CD4-positive, alpha-beta T cell treated with Interleukin-17A for 1 hour (primary cell): ENCODE data around the gene ALDOB.

Source experiments
- DNase-seq: peaks from one replicate; pipeline ENCODE4 v3.0.0-alpha.2; 2020

ALDOB gene

DNA sequence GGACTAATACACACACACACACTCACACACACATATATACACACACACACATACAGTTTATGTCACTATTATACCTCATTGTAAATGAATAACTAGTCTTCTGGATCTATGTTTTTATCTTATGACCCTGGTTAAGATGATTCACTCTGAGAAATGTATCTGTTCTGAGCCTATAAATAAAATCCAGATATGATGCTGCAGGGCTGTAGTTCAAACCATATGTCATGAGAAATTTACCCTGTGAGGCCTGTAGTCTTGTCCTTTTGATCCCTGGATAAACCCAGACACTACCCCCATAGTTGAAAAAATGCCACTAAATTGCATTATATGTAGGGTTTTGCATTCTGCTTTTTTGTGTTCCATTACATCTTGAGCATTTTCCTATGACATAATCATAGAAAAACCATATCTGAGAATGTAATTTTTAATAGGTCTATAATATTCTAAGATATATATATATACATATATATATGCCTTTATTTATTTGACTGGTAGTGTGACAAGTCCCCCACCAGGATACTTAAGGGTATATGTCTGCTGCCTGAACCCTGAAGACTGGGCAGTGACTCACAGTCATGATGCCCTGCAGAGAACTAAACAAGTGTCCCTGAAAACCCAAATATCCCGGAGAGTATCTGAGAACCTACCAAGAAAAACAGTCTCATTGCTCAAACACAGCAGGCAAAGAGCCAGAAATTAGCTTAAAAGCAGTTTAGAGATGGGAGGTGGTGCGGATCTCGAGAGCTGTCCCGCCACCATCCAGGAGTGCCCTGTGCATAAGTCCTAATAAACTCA lies 18.4 kb upstream of the ALDOB start:
- no peak for DNase-seq

DNA sequence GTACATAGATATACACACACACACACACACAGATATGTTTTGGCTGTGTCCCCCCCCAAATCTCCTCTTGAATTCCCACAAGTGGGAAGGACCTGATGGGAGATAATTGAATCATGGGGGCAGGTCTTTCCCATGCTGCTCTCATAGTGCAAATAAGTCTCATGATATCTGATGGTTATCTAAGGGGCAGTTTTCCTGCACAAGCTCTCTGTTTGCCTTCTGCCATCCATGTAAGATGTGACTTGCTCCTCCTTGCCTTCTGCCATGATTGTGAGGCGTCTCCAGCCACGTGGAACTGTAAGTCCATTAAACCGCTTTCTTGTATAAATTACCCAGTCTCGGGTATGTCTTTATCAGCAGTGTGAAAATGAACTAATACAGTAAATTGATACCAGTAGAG lies 15.9 kb upstream of the ALDOB start:
- DNase-seq = no peak

DNA sequence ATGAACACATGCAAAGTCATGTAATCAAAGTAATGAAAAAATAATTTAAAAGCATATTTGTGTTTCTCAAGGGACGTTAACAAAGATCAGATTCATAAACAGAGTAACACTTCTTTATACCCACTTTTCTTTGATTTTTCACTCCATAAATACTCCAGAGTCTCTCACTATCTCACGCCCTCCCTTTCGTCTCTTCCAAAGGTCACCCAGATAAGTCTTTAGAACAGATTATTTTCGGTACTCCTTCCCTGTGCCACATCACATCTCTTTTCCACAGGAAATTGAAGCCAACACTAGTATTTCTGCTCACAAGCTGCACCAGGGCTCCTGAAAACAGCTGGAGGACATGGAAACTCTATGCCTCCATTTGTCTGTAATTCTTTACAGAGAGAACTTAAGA lies 15.4 kb upstream of the ALDOB start:
- no peak for DNase-seq

DNA sequence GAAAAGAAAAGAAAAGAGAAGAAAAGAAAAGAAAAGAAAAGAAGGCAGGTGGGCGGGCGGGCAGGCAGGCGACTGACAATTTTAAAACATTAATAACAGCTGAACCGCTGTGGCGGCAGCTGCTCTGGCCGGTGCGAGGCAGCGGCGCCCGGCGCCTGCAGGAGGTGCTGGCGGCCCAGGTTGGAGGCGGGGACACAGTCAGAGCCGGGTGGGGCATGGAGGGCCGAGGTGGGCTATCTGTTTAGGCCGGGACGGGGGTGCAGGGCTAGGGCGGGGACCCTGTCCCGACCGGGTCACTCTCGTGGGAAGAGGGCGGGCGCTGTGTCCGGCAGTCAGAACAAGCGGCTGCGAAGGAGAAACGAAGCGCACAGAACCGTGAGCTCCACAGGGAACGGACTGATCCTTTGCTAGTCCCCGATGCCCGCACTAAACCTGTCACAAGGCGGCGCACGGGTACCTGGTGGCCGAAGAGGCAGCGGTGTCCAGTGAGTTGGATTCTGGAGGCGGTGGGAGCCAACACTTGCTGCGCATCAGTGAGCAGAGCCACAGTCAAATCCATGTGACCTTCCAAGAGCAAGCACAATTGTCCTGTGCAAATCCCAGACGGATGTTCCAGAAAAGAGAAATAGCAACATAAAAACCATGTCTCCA lies 13.6 kb upstream of the ALDOB start:
- DNase-seq = peak; percentile 33

DNA sequence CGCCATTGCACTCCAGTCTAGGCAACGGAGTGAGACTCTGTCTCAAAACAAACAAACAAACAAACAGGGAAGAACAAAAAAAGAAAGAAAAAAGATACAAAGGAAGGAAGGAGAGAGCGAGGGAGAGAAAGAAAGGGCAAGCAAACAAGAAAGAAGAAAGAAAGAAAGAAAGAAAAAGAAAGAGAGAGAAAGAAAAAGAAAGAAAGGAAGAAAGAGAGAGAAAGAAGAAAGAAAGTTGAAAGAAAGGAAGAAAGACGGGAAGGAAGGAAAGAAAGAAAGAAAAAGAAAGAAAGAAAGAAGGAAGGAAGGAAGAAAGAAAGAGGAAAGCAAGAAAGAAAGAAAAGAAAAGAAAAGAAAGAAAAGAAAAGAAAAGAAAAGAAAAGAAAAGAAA lies 13.1 kb upstream of the ALDOB start:
- no peak for DNase-seq

DNA sequence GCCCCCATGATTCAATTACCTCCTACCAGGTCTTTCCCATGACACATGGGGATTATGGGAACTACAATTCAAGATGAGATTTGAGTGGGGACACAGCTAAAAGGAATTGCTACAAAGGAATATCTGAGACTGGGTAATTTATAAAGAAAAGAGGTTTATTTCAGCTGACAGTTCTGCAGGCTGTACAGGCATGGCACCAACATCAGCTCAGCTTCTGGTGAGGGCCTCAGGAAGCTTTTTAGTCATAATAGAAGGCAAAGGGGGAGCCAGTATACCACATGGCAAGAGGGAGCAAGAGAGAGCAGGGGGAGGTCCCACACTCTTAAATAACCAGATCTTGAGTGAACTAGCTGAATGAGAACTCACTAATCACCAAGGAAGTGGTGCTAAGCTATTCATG lies 11.2 kb upstream of the ALDOB start:
- no peak for DNase-seq

DNA sequence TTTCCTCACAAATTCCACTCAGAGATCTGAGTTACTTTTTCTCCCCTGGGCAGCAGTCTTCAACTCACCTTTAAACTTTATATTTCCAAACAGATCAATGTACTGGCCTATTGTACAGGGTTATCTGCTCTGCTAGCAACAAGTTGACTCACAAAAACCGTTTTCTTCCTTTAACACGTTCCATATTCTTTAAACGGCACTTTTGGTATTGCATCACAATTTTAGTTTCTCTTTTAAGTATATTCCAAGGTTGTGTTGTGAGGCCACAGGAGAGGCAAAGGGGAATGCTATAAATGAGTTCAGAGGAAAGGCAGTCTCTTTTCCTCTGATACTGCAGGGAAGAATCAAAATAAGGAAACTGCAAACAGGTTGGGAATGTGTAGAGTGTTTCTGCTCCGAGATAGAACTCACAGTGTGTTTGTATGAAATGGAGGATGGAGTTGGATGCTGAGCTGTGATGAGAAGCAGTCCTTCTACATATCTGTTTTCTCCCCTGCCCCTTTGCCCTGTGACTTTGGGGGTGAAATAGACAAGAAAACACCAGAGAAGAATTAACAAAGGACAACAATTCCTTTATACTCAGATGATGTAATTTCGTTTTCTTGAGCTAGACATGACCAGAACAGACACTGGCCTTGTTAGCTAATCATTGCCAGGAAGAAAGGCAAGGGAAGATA lies 9.9 kb upstream of the ALDOB start:
- no peak for DNase-seq

DNA sequence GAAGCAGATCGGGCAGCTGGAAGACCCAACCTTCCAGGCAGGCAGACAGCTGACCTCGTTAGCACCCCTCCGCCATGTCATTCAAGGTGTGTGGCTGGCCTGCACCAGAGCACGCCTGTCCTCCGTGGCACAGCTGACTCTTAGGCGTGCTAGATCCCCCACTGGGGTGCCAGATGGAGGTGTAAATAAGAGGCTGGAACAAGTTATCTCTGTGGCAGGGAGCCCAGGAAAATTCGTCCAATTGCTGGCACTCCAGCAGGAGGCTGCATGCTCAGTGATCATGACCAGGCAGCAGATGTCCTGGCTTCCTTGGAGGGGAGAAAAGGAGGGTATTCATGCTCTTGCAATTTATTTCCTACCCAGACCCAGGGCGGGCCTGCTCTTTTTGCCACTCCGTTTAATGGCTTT lies 7.8 kb upstream of the ALDOB start:
- no peak for DNase-seq

DNA sequence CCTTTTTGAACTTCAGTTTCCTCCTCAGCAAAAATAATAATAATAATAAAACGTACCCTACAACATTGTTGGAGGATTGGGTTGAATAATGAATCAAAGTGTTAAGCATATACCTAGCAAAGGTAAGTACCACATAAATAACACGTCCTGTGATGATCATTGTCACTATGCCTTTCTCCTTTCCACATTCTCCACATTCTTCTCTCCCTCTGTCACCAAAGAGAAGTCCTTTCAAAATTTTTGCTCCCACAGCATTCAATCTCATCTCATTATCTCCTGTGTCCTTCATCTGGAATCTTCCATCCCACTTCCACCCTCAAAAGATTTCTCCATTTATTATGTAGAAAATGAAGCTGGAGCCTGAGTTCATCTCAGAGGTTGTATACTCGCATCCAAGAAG lies 7.2 kb upstream of the ALDOB start:
- DNase-seq = no peak

DNA sequence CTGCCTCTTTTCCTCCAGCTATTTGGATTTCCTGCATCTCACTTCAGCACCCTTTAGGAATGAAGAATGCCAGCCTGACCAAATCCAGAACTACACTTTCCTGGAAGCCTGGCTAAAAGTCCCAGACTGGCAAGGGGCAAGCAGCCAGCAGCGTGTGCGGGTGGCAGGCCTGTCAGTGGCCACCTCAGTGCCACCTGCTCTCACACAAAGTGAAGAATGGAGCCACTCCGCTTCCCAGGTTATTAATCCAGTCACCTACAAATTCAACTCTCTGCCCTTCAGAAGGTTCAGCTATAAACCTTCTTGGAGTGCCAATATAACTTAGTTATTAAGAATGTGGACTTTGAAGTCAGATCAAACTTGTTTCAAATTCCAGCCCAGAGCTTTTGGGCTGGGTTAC lies 6.7 kb upstream of the ALDOB start:
- no peak for DNase-seq

DNA sequence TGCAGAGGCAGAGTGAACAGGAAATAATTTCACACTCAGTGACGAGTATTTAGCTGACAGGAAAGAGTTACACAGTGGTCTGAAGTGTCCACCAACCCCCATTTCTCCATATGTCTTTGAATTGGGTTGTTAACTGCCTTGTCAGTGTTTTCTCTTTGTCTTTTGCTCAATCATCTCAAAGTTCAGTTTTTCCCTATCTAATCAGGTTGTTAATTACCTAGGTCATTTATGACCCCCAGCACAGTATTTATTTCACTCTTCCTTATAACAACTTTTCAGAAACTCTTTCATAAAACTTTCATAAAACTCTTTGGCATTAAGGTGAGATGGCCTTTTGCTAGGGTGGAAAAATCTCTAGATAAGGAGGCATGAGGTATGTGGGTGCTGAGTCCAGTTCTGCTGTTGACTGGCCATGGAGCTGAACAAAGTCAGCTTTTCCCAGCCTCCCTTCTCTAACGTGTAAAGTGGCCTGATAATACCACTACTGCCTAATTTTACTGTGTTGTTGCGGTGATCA lies 5.2 kb upstream of the ALDOB start:
- no peak for DNase-seq

DNA sequence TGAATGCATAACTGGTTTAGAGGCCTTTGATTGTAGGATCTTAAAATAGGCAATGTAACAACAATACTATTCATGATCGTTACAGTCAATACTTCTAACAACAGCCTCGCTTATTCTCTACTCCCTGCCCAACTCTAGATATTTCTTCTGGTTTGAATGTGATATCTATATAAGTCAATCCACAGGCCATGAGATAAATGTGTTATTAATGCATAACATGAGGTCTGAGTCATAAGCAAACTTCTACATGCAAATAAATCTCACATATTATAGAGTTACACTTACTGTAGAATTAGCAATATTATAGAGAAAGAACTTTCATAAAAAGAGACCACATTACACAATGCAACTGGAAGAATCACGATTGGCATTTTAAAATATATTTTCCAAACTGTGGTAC lies 2.9 kb upstream of the ALDOB start:
- DNase-seq = no peak

DNA sequence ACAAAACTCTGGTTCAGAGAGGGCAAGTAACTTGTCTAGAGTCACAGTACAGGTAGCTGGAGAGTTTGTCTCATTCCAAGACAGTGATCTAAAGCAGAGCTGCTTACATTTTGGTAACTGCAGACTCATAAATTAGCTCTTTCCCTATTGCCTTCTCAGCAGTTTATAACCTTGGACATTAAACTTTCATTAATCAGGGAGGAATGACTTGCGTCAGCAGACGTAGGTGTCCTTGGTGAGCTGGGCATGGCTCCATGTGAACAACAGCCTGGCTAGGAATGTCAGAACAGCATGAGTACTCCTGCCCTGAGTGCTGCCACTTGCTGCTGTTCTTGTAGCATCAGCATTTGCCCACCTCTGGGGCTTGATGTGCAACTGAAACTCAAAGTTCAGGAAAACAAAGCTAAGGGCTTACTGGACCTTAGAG lies 2.2 kb upstream of the ALDOB start:
- no peak for DNase-seq

DNA sequence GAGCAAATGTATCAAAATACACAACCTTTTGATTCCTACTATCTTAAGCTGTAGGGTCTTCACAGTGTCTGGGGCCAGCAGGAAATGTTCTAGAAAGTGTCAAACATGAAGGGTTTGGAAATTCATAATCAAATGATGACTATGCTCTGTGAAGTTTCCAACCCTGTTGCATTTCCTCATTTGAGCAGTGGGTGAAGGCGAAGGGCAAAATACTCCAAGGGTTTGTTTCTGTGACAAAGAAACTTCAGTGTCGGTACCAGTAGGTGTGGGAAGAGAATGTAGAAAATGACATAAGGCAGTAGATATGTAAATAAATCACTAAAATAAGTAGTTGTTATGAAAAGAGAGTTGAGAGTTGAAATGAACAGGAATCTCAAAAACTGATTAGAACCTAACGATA lies 576 bp downstream of the ALDOB start:
- no peak for DNase-seq

DNA sequence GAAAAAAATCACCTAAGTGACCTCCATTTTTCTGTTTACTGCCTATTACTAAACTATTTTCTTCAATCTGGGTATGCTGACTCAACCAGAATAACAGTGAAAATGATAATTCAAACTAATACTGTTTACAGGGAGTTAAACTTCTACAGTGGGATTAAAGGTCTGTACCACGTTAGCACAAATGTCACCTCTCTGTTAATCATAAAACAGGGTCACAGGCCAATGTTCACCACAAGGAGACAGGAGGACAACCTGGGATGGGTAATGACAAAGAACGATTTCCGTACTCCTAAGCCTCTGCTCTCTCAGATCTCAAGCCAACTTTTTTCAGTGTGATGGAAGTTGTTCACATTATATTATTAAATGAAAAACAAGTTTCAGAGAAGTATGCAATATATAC lies 2.3 kb downstream of the ALDOB start:
- no peak for DNase-seq

DNA sequence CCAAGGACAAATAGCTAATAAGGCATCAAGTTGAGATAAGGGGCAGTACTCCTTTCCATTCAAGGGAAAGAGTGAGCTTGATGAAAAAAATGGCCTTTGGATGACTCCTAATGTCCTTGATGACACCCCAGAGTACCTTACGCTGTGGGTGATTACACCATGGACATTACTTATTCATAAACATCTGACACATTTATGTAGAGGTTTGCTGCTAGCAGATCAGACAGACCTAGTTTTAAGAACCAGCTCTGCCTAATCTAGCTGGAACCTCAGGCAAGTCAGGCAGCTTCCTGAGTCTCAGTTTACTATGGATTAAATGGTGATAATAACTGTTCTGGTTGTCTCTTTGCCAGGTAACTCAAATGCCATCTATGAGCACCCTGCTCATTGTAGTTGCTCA lies 2.8 kb downstream of the ALDOB start:
- no peak for DNase-seq

DNA sequence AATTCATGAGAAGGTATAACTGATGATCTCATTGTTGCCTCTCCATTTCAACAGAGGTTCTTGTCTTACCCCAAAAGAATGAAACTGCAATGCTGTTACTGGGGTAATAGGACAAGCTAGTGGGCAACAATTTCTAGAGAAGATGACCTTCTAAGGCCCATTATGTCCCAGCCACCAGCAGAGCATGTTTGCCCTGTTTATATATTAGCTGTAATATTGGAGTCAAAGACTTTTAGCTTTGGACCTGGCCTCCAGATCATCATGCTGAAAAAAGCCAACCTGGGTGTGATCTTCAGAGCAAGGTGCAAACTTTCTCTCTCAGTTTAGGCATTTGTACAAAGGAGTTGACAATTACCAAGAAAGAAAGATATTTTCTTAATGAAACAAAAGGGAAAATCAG lies 3.4 kb downstream of the ALDOB start:
- no peak for DNase-seq

DNA sequence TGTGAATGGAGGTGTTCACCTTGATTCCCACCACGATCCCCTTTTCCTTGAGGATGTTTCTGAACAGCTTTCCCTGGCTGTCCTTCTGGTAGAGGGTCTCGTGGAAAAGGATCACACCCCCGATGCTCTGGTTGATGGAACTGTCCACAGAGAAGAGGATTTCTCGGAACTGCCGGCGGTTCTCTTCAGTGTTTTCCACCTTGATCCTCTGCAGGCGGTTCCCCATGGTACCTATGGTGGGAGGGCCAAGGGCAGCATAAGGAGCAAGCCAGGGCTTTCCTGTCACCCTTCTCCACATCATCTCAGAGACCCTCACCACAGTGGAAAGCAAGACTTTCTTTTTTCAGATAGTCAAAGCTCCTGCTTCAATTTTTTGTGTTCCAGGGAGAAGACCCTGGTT lies 5.8 kb downstream of the ALDOB start:
- no peak for DNase-seq

DNA sequence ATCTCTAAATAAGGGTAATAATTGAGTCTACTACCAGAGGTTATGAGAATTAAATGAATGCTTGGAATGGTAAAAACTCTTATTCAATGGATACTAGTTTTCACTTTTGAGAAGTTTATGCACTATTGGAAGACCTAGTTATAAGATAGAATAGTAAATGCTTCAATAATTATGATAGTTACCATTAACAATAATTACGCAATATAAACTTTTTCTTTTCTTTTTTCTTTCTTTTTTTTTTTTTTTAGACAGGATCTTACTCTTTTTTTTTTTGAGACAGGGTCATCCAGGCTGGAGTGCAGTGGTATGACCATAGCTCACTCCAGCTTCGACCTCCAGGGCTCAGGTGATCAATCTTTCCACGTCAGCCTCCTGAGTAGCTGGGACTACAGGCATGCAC lies 6.7 kb downstream of the ALDOB start:
- no peak for DNase-seq

DNA sequence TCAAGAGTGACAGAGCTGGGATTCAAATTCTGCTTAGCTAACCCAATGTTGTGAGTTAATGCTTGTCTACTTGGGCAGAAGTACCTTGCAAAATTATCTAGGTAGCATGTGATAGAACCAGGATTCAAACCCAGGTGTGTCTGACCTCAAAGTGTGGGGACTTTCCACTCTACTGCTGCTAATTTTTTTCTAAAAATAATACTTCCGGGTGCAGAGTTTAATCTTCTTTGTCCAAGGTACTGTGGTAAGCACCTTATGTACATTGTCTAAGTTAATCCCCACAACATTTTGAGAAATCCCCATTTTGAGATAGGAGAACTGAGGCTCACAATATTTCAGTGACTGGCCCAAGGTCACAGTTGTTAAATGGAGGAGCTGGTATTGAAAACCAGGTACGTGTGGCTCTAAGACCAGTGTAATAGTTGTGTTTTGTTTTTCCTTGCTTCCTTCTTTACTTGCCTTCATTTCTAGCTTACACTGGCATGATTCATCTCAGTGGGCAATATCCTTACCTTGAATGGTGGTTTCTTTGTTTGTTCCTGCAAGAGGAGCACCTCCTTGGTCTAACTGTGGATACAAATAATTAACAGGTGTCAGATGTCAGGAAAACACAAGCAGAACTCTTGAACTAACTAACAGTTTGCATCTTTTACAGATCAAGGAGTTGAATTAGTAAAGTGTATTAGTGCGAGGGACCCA lies 7.5 kb downstream of the ALDOB start:
- DNase-seq = no peak

DNA sequence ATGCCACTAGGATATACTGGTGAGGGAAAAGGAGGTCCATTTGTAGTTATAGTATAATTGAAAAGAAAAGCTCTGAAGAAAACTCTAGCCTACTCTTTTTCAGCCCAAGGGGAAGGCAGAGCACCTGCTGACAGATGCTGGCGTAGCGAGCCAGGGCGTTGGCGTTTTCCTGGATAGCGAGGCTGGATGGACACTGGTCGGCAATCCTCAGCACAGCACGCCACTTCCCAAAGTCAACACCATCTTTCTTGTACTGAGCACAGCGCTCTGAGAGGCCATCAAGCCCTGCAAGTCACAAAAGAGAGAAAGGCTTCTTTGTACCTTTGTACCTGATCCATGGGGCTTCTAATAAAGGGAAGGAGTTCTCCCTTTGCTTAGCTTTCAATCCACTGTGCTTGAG lies 8.2 kb downstream of the ALDOB start:
- no peak for DNase-seq

DNA sequence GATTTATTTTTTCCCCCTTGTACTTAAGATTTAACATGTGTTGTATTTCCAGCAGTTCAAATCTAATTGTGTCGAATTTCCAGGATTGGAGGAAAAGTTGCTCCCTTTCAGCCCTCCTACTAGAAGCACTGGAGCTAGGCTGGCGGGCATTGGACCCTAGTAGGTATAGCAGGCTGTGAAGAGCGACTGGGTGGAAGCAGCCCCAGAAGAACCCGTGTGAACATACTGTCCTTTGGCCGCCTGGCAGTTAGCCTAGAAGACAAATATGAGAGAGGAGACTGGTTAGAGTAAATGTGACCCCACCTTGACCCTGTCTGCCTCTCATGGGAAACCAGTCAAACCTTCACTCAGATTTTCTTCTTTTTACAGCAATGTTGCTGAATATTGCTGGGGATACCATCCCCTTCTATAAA lies 13.9 kb downstream of the ALDOB start:
- no peak for DNase-seq

DNA sequence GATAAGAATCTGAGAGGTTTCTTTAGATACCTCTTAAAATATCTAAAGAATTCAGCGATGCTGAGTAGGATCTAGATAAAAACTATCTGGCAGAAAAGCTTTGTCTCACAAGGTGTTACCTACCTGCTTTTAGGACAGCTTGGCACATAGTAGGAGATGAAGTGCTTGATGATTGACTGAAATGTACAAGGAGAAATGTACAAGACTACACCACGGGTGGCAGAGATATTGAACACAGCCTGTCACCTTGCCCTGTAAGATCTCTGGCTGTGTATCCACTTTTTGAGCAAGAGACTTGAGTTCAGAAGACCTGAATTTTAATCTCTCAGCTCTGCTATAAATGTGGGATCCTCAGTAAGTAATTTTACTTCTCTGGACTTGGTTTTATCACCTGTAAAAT lies 15.7 kb downstream of the ALDOB start:
- no peak for DNase-seq
